ENCODE results near the gene ITPA. TPM values are rescaled to one million over a fixed set of nuclear protein-coding genes. Genes with fewer than 3 reads are reported as not detected.

The ITPA gene
- total and polyA plus RNA-seq, 2 of the 13 experiments (the other 11 are each of a cell fraction or from before 2014, with no cell fraction given) = 60.1 to 103 TPM

- TF ChIP-seq ZNF34 (CRISPR knock-in tag; IDR thresholded peaks at IDR 0.05; ENCODE audit: borderline replicate concordance) = no peak
- no peak for TF ChIP-seq ZNF256 (CRISPR knock-in tag; conservative IDR thresholded peaks at IDR 0.05)
- no peak for TF ChIP-seq FLYWCH1 (CRISPR knock-in tag; IDR thresholded peaks at IDR 0.05)
- no peak for TF ChIP-seq ZNF614 (CRISPR knock-in tag; IDR thresholded peaks at IDR 0.05; ENCODE audit: borderline replicate concordance)
- 0 out of 2 replicates have a peak, but pooled peaks have one; percentile 27 for TF ChIP-seq CREBL2 (CRISPR knock-in tag; IDR thresholded peaks at IDR 0.05; ENCODE audit: borderline replicate concordance)
- TF ChIP-seq ZNF577 (CRISPR knock-in tag; IDR thresholded peaks at IDR 0.05; ENCODE audit: borderline replicate concordance, low read depth) = no peak
- no peak for TF ChIP-seq ZNF335 (CRISPR knock-in tag; IDR thresholded peaks at IDR 0.05)
- no peak for TF ChIP-seq ATF7 (IDR thresholded peaks at IDR 0.05)
- no peak for TF ChIP-seq ATF7 (CRISPR knock-in tag; IDR thresholded peaks at IDR 0.05)
- TF ChIP-seq ZNF704 (CRISPR knock-in tag; IDR thresholded peaks at IDR 0.05; ENCODE audit: borderline replicate concordance) = no peak
- no peak for TF ChIP-seq ZNF850 (CRISPR knock-in tag; conservative IDR thresholded peaks at IDR 0.05)
- no peak for TF ChIP-seq ZNF746 (CRISPR knock-in tag; IDR thresholded peaks at IDR 0.05)
- TF ChIP-seq REPIN1 (CRISPR knock-in tag; IDR thresholded peaks at IDR 0.05; ENCODE audit: borderline replicate concordance, low read depth) = no peak
- no peak for TF ChIP-seq ZNF567 (CRISPR knock-in tag; IDR thresholded peaks at IDR 0.05; ENCODE audit: borderline replicate concordance)
- TF ChIP-seq U2AF2 (IDR thresholded peaks at IDR 0.05; ENCODE audit: low read depth, low read length) = no peak
- TF ChIP-seq ZNF768 (CRISPR knock-in tag; IDR thresholded peaks at IDR 0.05) = no peak
- TF ChIP-seq HNF4G (IDR thresholded peaks at IDR 0.05; ENCODE audit: borderline replicate concordance, low read depth, low read length) = no peak
- no peak; the same call in 1 of the 2 replicates for TF ChIP-seq HNF4G (CRISPR knock-in tag; IDR thresholded peaks at IDR 0.05; ENCODE audit: borderline replicate concordance, low read depth)
- TF ChIP-seq ZNF652 (CRISPR knock-in tag; IDR thresholded peaks at IDR 0.05; ENCODE audit: borderline replicate concordance, low read depth) = no peak
- TF ChIP-seq POLR2AphosphoS2 (IDR thresholded peaks at IDR 0.05; ENCODE audit: low read depth, low read length) = no peak
- no peak for TF ChIP-seq ZFX (CRISPR knock-in tag; IDR thresholded peaks at IDR 0.05; ENCODE audit: low read depth)
- TF ChIP-seq ZNF337 (CRISPR knock-in tag; IDR thresholded peaks at IDR 0.05; ENCODE audit: borderline replicate concordance, low read depth) = 0 out of 2 replicates have a peak, but pooled peaks have one; percentile 40
- TF ChIP-seq MXD4 (CRISPR knock-in tag; IDR thresholded peaks at IDR 0.05) = no peak
- no peak for TF ChIP-seq MAFK (conservative IDR thresholded peaks at IDR 0.05 in 1 of 2, IDR thresholded peaks at IDR 0.05 in 1 of 2; ENCODE audit: low read length in 2 of 2)
- TF ChIP-seq THYN1 (CRISPR knock-in tag; IDR thresholded peaks at IDR 0.05; ENCODE audit: borderline replicate concordance, low read depth) = no peak
- no peak for TF ChIP-seq ARID5B (CRISPR knock-in tag; IDR thresholded peaks at IDR 0.05)
Observed at GRCh38 chr20:3223994-3224680, 14.8 kb downstream of the ITPA start (continued).

All from HepG2 (cell line).